ENCODE measurements around the gene DYNC1H1.
A peak's percentile ranks its signal among the peaks of the same experiment; 100 is the strongest.
"Not testable (repeated sequence)": the region's sequence is repeated elsewhere in the genome, so short reads cannot be mapped to it uniquely, and the experiment has no call there.

DYNC1H1 gene

GRCh38 chr14:101968186-101968585 lies 3.8 kb downstream of the DYNC1H1 start:
- DNase-seq (ENCODE audit: low read depth in 2 of 2) = no peak
- no peak for TF ChIP-seq CTCF (IDR thresholded peaks at IDR 0.05; ENCODE audit: low read depth, low read length)
- no peak overlapping the region for H3K4me3 ChIP-seq (replicated peaks in 1 of 2; ENCODE audit: low read depth in 2 of 2, low read length in 2 of 2)

GRCh38 chr14:101969481-101969880 lies 5.1 kb downstream of the DYNC1H1 start:
- TF ChIP-seq CTCF (IDR thresholded peaks at IDR 0.05; ENCODE audit: low read depth, low read length) = no peak

DNA sequence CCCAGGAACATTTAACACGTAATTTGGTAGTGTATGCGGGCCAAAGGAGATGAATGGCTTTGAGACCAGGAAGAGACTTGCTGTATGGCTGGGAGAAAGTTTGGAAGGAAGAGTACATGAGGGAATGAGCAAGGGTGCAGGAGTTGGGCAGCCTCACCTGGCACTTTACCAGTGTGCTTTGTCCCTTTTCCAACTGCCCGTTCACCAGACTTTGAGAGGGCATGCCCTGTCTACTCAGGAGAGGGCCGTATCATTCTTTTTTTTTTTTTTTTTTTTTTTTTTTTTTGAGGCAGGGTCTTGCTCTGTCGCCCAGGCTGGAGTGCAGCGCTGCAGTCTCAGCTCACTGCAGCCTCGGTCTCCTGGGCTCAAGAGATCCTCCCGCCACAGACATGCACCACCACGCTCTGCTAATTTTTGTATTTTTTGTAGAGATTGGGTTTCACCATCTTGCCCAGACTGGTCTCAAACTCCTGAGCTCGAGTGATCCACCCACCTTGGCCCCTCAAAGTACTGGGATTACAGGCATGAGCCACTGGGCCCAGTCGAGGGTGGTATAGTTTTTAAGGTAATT lies 6.5 kb downstream of the DYNC1H1 start:
- TF ChIP-seq CTCF (IDR thresholded peaks at IDR 0.05; ENCODE audit: low read depth, low read length) = no peak
- H3K4me3 ChIP-seq (replicated peaks in 1 of 2; ENCODE audit: low read depth in 2 of 2, low read length in 2 of 2) = no peak overlapping the region
- DNase-seq (ENCODE audit: low read depth in 2 of 2) = no peak

More at GRCh38 chr14:101969481-101969880, 5.1 kb downstream of the DYNC1H1 start:
- DNase-seq (ENCODE audit: low read depth in 2 of 2) = no peak
- no peak overlapping the region for H3K4me3 ChIP-seq (replicated peaks in 1 of 2; ENCODE audit: low read depth in 2 of 2, low read length in 2 of 2)

- DNase-seq (ENCODE audit: low read depth in 2 of 2) = peak in 1 of 2 donors; percentile 35
- not testable (repeated sequence) for H3K4me3 ChIP-seq (replicated peaks in 1 of 2; ENCODE audit: low read depth in 2 of 2, low read length in 2 of 2)
These were observed 7.1 kb downstream of the DYNC1H1 start for GRCh38 chr14:101971458-101971857.

DNA sequence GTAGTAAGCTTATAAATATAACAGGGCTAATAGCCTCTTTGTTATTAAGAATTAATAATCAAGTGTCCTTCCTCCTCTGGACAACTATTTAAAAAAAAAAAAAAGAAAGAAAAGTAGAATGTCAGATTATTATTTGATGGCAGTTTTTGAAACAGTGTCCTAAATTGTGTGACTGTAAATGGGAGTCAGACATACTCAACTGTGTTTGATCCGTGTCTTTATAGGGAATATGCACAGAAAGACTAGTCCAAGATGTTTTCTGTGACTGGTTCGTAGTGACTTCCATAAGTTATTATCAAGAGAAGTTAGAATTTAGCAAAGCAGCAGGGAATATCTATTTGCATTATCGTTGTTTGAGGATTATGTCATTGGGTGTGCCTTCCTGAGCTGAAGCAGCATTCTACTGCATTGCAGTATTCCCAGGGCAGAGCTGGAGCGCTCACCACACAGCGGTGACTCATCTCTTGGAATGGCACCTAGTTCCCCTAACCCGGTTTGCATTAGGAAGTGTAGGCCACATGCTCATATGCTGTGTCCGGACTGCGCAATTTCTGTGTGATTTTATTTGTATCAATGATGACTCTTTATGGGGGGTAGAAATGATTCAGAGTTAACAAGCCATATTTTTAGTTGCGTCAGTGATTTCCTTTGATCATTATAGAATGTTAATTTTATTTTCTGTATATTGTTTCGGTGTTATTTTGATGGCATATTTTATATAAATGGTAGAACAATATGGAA lies 7.9 kb downstream of the DYNC1H1 start:
- DNase-seq (ENCODE audit: low read depth in 2 of 2) = peak; percentile 98 to 100
- TF ChIP-seq CTCF (IDR thresholded peaks at IDR 0.05; ENCODE audit: low read depth, low read length) = no peak
- peak overlapping the region in 1 of 2 donors; percentile 27 for H3K4me3 ChIP-seq (replicated peaks in 1 of 2; ENCODE audit: low read depth in 2 of 2, low read length in 2 of 2)

DNA sequence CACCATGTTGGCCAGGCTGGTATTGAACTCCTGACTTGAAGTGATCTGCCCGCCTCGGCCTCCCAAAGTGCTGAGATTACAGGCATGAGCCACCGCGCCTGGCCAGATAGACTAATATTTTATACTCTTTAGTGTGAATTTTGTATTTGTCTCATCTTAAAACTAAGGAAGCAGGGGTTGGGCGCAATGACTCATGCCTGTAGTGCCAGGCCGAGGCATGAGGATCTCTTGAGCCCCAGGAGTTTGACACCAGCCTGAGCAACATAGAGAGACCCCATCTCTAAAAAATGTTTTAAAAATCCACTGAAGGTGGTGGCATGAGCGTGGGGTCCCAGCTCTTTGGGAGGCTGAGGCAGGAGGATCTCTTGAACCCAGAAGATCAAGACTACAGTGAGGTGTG lies 9.0 kb downstream of the DYNC1H1 start:
- TF ChIP-seq CTCF (IDR thresholded peaks at IDR 0.05; ENCODE audit: low read depth, low read length) = no peak
- DNase-seq (ENCODE audit: low read depth in 2 of 2) = no peak
- no peak overlapping the region for H3K4me3 ChIP-seq (replicated peaks in 1 of 2; ENCODE audit: low read depth in 2 of 2, low read length in 2 of 2)

DNA sequence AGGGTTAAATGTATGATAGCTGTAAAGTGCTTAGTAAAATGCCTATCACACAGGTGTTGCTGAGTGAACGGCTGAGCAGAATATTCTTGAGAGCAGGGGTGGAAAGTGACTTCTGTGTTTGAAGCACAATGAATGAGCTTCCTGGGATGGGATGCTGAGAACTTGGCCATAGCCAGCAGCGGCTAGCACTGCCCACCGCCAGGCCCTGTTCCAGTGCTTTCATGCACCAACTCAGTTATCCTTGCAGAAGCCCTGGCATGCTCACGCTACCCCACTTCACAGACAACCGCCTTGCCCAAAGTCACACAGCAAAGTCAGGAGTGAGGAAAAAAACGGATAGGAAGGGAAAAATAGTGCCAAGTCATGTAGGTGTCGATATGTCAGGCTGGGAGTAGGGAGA lies 10.9 kb downstream of the DYNC1H1 start:
- no peak for TF ChIP-seq CTCF (IDR thresholded peaks at IDR 0.05; ENCODE audit: low read depth, low read length)
- H3K4me3 ChIP-seq (replicated peaks in 1 of 2; ENCODE audit: low read depth in 2 of 2, low read length in 2 of 2) = no peak overlapping the region
- no peak for DNase-seq (ENCODE audit: low read depth in 2 of 2)
